Left lung (tissue), 10 donors: ENCODE results near the gene NR2F6. TPM values are rescaled to one million over a fixed set of nuclear protein-coding genes. Genes with fewer than 3 reads are reported as not detected.
A peak's percentile ranks its signal among the peaks of the same experiment; 100 is the strongest.

Source experiments
- ATAC-seq: fragments of 200-7000 bp; cut with Tn5 transposase; one replicate; pipeline ENCODE4 v1.9.1; 2020; ENCODE audit warnings: moderate library complexity
- DNase-seq, 4 donors: peaks; one replicate each; pipeline ENCODE4 v3.0.0-alpha.2; 2013 to 2020
- H3K27ac ChIP-seq, 2 donors: fragments of 200-600 bp; sonication (generic) in 1 of 2; one replicate each; pipeline versions ENCODE4 v1.5.0 to v1.8.0; 2020 to 2021
- H3K27me3 ChIP-seq, 2 donors: fragments of 200-600 bp; sonication (generic) in 1 of 2; one replicate each; pipeline versions ENCODE4 v1.5.0 to v1.8.0; 2020 to 2021
- H3K36me3 ChIP-seq, 2 donors: fragments of 200-600 bp; sonication (generic) in 1 of 2; one replicate each; pipeline versions ENCODE4 v1.5.0 to v1.8.0; 2020 to 2021
- H3K4me1 ChIP-seq, 2 donors: fragments of 200-600 bp; one replicate each; pipeline ENCODE4 v1.8.0; 2021
- H3K4me3 ChIP-seq, 2 donors: fragments of 200-600 bp; sonication (generic) in 1 of 2; one replicate each; pipeline versions ENCODE4 v1.5.0 to v1.8.0; 2020 to 2021; ENCODE audit warnings: mild to moderate bottlenecking in 1 of 2
- H3K9me3 ChIP-seq, 2 donors: fragments of 200-600 bp; sonication (generic) in 1 of 2; one replicate each; pipeline versions ENCODE4 v1.5.0 to v1.8.0; 2020 to 2021
- CTCF ChIP-seq, 2 donors: fragments of 200-600 bp; sonication (generic) in 1 of 2; IDR thresholded peaks; one replicate each; pipeline versions ENCODE4 v1.5.0 to v1.8.0; 2021; ENCODE audit warnings: antibody characterized with exemption in 2 of 2
- intact Hi-C, 2 donors: fragments of 100-400 bp; cut with DNase I; formaldehyde crosslinking; loops; one replicate each; pipeline versions ENCODE4 v1.11.2 to v1.14.2; 2022
- polyA plus RNA-seq, 6 donors: library from polyadenylated mRNA; unstranded; fragments of 120-200 nt; gene quantifications; one replicate each; pipeline ENCODE4 v1.2.1, GENCODE V29; 2013; ENCODE audit not compliant: insufficient read length in 6 of 6
- total RNA-seq, 2 donors: library from RNA; stranded (reverse); fragmentation: NEBNext Ultra II Directional; extraction: Animal tissue kit (Norgen Biotek cat#: 25700); gene quantifications; one replicate each; pipeline ENCODE4 v1.2.1, GENCODE V29; 2021
- donor health status: DM: no; HTN: yes; CAD: no.
- donor health status: DM: no; HTN: no; CAD: no.

Gene NR2F6
- total and polyA plus RNA-seq, 8 donors = 18.6 to 56.5 (median 30.7) TPM

GRCh38 chr19:17246681-17247425 lies 1.1 kb upstream of the NR2F6 start:
- H3K27ac ChIP-seq = peak overlapping the region; percentile 74 to 76
- no peaks in the 10 kb centered on the region for H3K9me3 ChIP-seq
- no peak for TF ChIP-seq CTCF (IDR thresholded peaks at IDR 0.05)
- peaks cover 22 to 38% of the 10 kb centered on the region in 2 donors for H3K4me1 ChIP-seq
- DNase-seq (peak in 3 of 4 donors; percentile 54 to 84 (median 56)), ATAC-seq (peak; percentile 34)
- intact Hi-C loops = no loop called here
- H3K27me3 ChIP-seq = peaks cover 0 to 17% of the 10 kb centered on the region in 2 donors
- H3K36me3 ChIP-seq = peaks cover 0 to 5% of the 10 kb centered on the region in 2 donors
- H3K4me3 ChIP-seq = peak overlapping the region; percentile 17 to 72

- Histone ChIP-seq H3K27ac (peak overlapping the region; percentile 70 to 72), H3K9me3 (no peaks in the 10 kb centered on the region), H3K4me1 (peaks cover 22 to 38% of the 10 kb centered on the region in 2 donors), H3K27me3 (peaks cover 0 to 17% of the 10 kb centered on the region in 2 donors), H3K4me3 (peak overlapping the region; percentile 65 to 72), H3K36me3 (peaks cover 0 to 4% of the 10 kb centered on the region in 2 donors)
- DNase-seq = peak in 3 of 4 donors; percentile 27 to 89 (median 50)
- no peak for ATAC-seq
- no peak for TF ChIP-seq CTCF (IDR thresholded peaks at IDR 0.05)
- intact Hi-C loops = no loop called here
These were observed 843 bp downstream of the NR2F6 start for GRCh38 chr19:17244618-17245534.

- Histone ChIP-seq H3K4me3 (peak overlapping the region; percentile 65 to 72), H3K4me1 (peaks cover 22 to 38% of the 10 kb centered on the region in 2 donors), H3K27me3 (peaks cover 0 to 17% of the 10 kb centered on the region in 2 donors), H3K9me3 (no peaks in the 10 kb centered on the region), H3K36me3 (peaks cover 0 to 4% of the 10 kb centered on the region in 2 donors), H3K27ac (peak overlapping the region; percentile 70 to 72)
- intact Hi-C loops = no loop called here
- no peak for TF ChIP-seq CTCF (IDR thresholded peaks at IDR 0.05)
- peak in 1 of 4 donors; percentile 52 for DNase-seq
- ATAC-seq = peak; percentile 36
These were observed 1.7 kb downstream of the NR2F6 start for GRCh38 chr19:17243830-17244617.

- H3K27me3 ChIP-seq = peaks cover 0 to 17% of the 10 kb centered on the region in 2 donors
- ATAC-seq (no peak), DNase-seq (no peak)
- intact Hi-C loops = no loop called here
- H3K4me1 ChIP-seq = peaks cover 20 to 38% of the 10 kb centered on the region in 2 donors
- no peak for TF ChIP-seq CTCF (IDR thresholded peaks at IDR 0.05)
- H3K4me3 ChIP-seq = peak overlapping the region; percentile 65 to 72
- peak overlapping the region; percentile 70 to 72 for H3K27ac ChIP-seq
- H3K9me3 ChIP-seq = no peaks in the 10 kb centered on the region
- peaks cover 0 to 8% of the 10 kb centered on the region in 2 donors for H3K36me3 ChIP-seq
These were observed 2.4 kb downstream of the NR2F6 start for GRCh38 chr19:17243211-17243829.
